DMS53 treated with DMSO at 0.1 percent for 48 hours (cell line): Measurements from ENCODE around the gene MAP3K9.

Experiments used
- DNase-seq: peaks from one replicate; lab custom pipeline; 2025; ENCODE audit not compliant: unreplicated experiment; lab: John Stamatoyannopoulos, UW

The MAP3K9 gene

DNA sequence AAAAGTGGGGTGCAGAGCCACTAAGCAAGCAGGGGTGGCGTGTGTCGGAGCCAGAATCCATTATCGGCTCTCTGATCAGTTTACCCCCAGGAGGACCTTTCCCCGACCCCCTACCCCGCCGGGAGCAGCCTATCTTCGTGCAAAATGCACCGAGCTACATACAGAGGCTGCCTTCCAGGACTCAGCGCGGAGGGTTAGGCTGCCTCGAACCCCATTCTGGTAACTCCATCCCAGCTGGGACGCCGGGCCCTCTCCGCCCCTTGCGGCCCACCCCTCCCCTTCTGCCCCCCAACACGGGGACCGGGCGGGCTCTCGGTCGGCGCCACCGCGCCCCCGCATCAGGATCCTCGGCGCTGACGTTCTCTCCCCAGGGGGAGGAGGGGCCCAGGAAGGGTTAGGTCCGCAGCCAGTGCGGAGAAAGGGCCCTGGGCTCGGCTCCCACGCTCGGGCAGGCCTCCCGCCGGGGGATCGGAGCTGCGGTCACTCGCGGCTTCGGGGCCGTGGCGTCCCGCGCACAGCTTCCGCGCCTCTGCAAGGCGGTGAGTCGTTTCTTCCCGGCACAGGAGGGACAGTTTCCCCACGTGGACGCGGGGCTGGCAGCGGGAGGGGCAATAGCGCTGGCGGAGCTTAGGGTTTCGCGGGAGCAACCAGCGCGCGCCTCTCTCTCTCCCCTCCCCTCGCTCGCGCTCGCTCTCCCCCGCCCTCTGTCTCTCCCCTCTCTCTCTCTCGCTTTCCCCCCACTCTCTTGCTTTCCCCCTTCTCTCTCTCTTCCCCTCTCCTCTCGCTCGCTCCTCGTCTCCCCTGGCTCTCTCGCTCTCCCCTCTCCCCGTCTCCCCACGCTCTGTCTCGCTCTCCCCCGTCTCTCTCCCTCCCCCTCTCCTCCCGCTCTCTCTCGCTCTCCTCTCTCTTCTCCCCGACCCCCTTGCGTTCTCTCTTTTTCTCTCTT is 12.5 kb upstream of the MAP3K9 start:
- DNase-seq, result no peak

DNA sequence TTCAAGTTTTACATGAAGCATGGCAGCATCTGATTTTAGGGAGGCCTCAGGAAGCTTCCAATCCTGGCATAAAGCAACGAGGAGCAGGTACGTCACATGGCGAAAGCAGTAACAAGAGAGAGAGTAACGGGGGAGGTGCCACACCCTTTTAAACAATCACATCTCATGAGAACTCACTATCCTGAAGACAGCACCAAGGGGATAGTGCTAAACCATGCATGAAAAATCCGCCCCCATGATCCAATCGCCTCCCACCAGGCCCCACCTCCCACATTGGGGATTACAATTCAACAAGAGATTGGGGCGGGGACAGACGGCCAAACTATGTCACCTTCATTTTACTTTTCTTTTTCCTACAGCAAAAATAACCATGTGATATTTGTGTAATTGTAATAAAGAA is 7.2 kb upstream of the MAP3K9 start:
- no peak for DNase-seq

DNA sequence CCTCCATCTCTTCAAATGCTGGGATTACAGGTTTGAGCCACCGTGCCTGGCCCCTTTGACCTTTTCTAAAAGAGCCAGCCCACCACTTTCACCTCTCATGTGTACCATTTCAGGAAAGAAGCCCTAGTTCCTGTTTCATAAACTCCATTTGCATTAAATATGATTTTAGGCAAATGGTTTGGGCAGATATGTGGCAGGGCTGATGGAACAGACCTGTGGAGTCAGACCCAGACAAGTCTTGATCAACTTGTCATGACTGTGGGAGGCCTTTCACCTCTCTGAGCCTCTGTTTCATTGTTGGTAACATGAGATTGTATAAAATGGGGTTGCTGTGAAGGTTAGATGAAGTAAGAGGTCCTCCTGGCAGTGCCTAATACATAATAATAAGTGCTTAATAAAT is 5.2 kb upstream of the MAP3K9 start:
- no peak for DNase-seq

GRCh38 chr14:70812124-70812818 is 3.0 kb upstream of the MAP3K9 start:
- no peak for DNase-seq

- DNase-seq, result no peak
Observed at GRCh38 chr14:70811578-70811977, 2.3 kb upstream of the MAP3K9 start.

- DNase-seq, result no peak
Observed at GRCh38 chr14:70811050-70811449, 1.7 kb upstream of the MAP3K9 start.

DNA sequence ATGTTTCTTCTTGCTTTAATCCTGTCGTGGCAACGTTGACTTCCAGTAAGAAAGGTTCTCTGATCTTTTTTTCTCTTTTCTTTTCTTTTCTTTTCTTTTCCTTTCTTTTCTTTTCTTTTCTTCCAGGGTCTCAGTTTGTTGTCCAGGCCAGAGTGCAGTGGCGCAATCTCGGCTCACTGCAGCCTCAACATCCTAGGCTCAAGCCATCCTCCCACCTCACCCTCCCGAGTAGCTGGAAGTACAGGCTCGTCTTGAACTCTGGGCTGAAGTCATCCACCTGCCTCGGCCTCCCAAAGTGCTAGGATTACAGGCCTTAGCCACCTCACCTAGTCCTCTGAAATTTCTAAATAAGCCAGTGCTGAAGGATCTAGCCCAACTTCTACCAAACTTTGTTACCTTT is 1.3 kb upstream of the MAP3K9 start:
- DNase-seq, result no peak

DNA sequence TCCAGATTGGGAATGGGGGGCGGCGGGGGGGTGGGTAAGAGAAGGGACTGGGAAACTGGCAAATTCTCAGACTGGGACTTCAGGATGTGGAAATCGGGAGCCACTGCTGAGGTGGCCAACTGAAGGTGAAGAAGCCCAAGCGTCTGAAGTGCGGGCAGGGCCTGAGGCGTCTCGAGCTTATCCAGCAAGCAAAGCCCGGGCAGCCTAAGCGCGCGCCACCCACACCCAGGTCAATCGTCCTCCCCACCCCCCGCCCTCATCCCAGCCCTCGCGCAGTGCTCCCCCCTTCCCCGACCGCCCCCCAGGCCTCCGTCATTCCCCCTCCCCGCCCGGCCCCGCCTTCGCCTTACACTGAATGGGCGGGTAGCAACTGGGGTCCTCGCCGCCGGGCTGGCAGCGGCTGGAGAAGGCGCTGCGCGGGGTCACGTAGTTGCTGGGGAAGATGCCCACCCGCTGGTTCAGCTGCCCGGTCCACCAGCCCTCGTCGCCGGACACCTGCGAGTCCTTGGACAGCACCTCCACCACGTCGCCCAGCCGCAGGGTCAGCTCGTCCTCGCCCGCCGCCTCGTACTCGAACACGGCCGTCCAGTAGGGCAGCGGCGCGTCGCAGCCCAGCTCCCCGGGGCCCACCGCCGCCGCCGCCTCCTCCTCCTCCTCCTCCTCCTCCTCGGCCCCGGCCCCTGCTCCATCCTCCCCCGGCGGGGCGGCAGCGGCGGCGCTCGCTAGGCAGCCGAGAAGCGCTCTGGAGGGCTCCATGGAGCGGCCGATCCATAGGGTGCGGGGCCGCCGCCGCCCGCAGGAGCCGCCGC is 693 bp downstream of the MAP3K9 start:
- DNase-seq, result no peak

GRCh38 chr14:70807898-70808415 is 1.4 kb downstream of the MAP3K9 start:
- no peak for DNase-seq

- no peak for DNase-seq
Observed at GRCh38 chr14:70804556-70805162, 4.7 kb downstream of the MAP3K9 start.

GRCh38 chr14:70803321-70804310 is 5.7 kb downstream of the MAP3K9 start:
- no peak for DNase-seq

GRCh38 chr14:70802379-70802778 is 6.9 kb downstream of the MAP3K9 start:
- no peak for DNase-seq

DNA sequence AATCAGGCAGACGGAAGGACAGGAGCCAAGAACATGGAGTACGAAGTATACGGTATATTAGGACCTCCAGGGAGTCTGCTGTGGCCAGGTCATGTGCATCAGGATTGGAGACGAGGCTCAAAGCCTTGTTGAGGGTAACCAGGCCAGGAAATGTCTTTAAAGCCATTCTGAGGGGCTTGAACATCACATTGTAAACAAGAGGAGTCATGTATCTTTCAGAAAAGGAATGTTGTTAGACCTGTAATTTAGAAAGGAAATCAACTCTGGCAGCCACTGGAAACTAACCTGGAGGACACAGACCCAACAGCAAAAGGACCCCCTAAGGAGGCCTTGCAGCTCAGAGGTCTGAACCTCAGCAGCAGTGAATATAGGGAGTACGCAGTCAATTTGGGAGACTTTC is 7.5 kb downstream of the MAP3K9 start:
- DNase-seq, result no peak

- DNase-seq, result no peak
Observed at GRCh38 chr14:70796551-70796950, 12.8 kb downstream of the MAP3K9 start.

DNA sequence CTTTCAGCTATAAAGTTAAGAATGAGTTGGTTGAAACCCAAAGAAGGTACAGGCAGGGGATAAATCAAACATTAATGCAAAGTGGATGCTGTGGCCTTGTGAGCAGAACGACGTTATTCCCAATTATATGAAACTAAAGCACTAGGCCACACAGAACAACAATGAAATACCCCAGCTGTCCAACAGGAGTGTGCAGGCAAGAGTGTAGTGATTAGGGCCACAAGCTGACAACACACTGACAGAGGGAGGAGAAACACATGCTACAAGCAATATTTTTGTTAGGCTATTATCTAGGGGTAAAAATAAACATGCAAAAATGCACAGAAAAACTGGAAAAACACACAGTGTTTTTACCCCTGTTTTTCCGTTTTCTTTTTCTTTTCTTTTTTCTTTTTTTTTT is 15.0 kb downstream of the MAP3K9 start:
- DNase-seq, result no peak

DNA sequence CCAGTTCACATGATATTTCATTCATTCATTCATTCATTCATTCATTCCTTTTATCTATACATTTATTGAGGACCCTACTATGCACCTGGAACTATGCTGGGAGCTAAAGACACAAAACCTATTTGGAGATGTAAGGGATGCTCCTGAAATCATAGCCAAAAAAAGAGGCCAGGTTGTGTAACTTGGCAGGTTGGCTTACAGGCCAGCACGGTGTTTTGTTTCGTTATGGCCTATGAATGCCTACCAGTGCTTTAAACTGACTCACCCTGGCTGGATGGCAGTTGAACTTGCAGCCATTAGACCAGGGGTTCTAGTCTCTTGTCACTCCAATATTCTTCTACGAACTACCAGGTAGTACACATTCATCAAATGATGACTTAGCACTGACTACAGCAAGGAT is 15.7 kb downstream of the MAP3K9 start:
- DNase-seq, result no peak

GRCh38 chr14:70792939-70793338 is 16.4 kb downstream of the MAP3K9 start:
- no peak for DNase-seq

DNA sequence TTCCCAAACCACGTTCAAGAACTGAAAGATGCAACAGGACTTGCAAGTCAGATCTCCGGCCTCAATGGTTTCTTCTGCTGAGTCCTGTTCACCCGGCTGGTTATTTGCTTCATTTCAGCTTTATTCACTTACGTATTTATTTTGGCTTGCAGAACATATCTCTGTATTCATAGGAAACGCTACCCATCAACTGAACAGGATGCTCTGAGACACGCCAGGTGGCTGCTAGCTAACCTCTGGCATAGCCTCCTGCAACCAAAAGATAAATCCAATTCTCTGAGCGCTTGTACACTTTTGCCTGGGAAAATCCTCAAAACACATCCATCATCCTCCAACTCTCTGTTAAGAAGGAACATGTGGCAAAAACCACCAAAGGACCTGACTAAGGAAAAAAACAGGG is 17.3 kb downstream of the MAP3K9 start:
- DNase-seq, result no peak

GRCh38 chr14:70789961-70790360 is 19.4 kb downstream of the MAP3K9 start:
- DNase-seq, result no peak

DNA sequence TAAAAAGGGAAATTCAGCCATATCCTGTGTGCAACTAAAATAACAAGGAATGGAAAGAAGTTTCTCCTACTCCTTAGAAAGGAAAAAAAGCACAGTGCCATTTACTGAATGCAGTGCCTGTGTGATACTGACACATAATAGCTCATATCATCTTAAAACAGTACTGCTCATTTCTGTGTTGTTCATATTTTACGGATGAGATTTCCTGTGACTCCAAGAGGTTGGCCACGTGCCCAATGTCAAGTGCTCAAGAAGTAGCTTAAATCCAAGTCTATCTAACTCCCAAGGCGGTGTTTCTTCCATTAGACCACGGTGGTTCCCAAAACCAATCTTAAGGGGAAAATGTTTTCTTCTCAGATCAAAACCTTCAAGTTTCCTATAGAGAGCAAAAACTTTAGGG is 20.0 kb downstream of the MAP3K9 start:
- DNase-seq, result no peak
